H1 (cell line): ENCODE data around the gene FTSJ3. TPM values are rescaled to one million over a fixed set of nuclear protein-coding genes. Genes with fewer than 3 reads are reported as not detected.
"Not testable (repeated sequence)": the region's sequence is repeated elsewhere in the genome, so short reads cannot be mapped to it uniquely, and the experiment has no call there.

ENCODE experiments used
- CTCF ChIA-PET: fragments of 300-600 bp; sonication (Branson Sonifier 250); formaldehyde crosslinking; loops from one replicate; lab custom pipeline; 2021; ENCODE audit not compliant: partially characterized antibody; lab: Charles Lee
- POLR2A ChIA-PET: fragments of 300-600 bp; sonication (Branson Sonifier 250); formaldehyde crosslinking; loops from one replicate; lab custom pipeline; 2021; ENCODE audit warnings: inconsistent platforms; ENCODE audit not compliant: partially characterized antibody; lab: Charles Lee
- DNase-seq, 2 experiments: peaks; one replicate each; pipeline versions ENCODE4 v3.0.0 to v3.0.0-alpha.2; 2010 to 2022; ENCODE audit warnings: low spot score in 2 of 2, low read depth in 1 of 2, mixed read lengths in 1 of 2
- FAIRE-seq: peaks from 2 replicates; lab custom pipeline; 2011; peaks lifted over from hg19 to GRCh38; lab: Jason Lieb, UNC
- H2AFZ ChIP-seq: 2 replicates; pipeline ENCODE4 v1.8.1; 2012; ENCODE audit warnings: low read length, inconsistent platforms
- H2AK5ac ChIP-seq: 2 replicates; pipeline ENCODE4 v1.6.1; 2013; ENCODE audit warnings: low read depth, low read length
- H2BK120ac ChIP-seq: replicated peaks from 2 replicates; pipeline ENCODE3; 2013; ENCODE audit warnings: low read depth, low read length, inconsistent platforms
- H2BK12ac ChIP-seq: 2 replicates; pipeline ENCODE4 v1.6.1; 2013; ENCODE audit warnings: low read depth, low read length
- H2BK15ac ChIP-seq: 2 replicates; pipeline ENCODE4 v1.6.1; 2013; ENCODE audit warnings: low read length
- H2BK20ac ChIP-seq: 2 replicates; pipeline ENCODE4 v1.6.1; 2013; ENCODE audit warnings: low read length
- H2BK5ac ChIP-seq: 2 replicates; pipeline ENCODE4 v1.6.1; 2013; ENCODE audit warnings: low read depth, low read length
- H3K14ac ChIP-seq: 2 replicates; pipeline ENCODE4 v1.6.1; 2013; ENCODE audit warnings: inconsistent platforms; ENCODE audit not compliant: insufficient read length
- H3K18ac ChIP-seq: 2 replicates; pipeline ENCODE4 v1.6.1; 2013; ENCODE audit warnings: low read length; ENCODE audit errors: extremely low read depth
- H3K23ac ChIP-seq: 2 replicates; pipeline ENCODE4 v1.6.1; 2013; ENCODE audit warnings: inconsistent platforms; ENCODE audit not compliant: insufficient read length
- H3K23me2 ChIP-seq: 2 replicates; pipeline ENCODE4 v1.6.1; 2013; ENCODE audit warnings: low read depth, low read length
- H3K27ac ChIP-seq: 2 replicates; pipeline ENCODE4 v1.6.1; 2011; ENCODE audit warnings: low read depth, low read length, inconsistent platforms
- H3K27me3 ChIP-seq, 4 experiments: replicated peaks in 1 of 4; 1 replicate in 1 of 4; 2 replicates in 3 of 4; pipeline versions ENCODE4 v1.6.1 to v1.8.1; 2011 to 2013; ENCODE audit warnings: low read length in 3 of 4, mild to moderate bottlenecking in 3 of 4, inconsistent platforms in 2 of 4, mixed read lengths in 2 of 4, moderate library complexity in 1 of 4; ENCODE audit not compliant: control insufficient read depth in 3 of 4, insufficient read depth in 3 of 4; ENCODE audit errors: extremely low read depth in 1 of 4
- H3K36me3 ChIP-seq, 4 experiments: 2 replicates each; pipeline versions ENCODE4 v1.6.1 to v1.8.1; 2011 to 2013; ENCODE audit warnings: mild to moderate bottlenecking in 4 of 4, low read length in 3 of 4, moderate library complexity in 2 of 4, control low read depth in 1 of 4, inconsistent platforms in 1 of 4; ENCODE audit not compliant: insufficient read depth in 4 of 4, control insufficient read depth in 2 of 4
- H3K4ac ChIP-seq: replicated peaks from 2 replicates; pipeline ENCODE3; 2013; ENCODE audit warnings: low read length, low read depth, mixed read lengths, inconsistent platforms; ENCODE audit not compliant: insufficient read length
- H3K4me1 ChIP-seq, 4 experiments: replicated peaks in 1 of 4; 1 replicate in 1 of 4; 2 replicates in 3 of 4; pipeline versions ENCODE4 v1.6.1 to v1.8.1; 2011 to 2013; ENCODE audit warnings: low read length in 3 of 4, inconsistent platforms in 2 of 4, mixed read lengths in 1 of 4; ENCODE audit not compliant: insufficient read depth in 4 of 4, control insufficient read depth in 3 of 4
- H3K4me2 ChIP-seq, 2 experiments: 2 replicates each; pipeline versions ENCODE4 v1.6.1 to v1.8.1; 2011 to 2013; ENCODE audit warnings: low read depth in 2 of 2, low read length in 2 of 2, control low read depth in 1 of 2, inconsistent platforms in 1 of 2, mild to moderate bottlenecking in 1 of 2; ENCODE audit not compliant: insufficient read depth in 1 of 2
- H3K4me3 ChIP-seq, 4 experiments: fragments of 200-600, 300-600 bp in 1 of 4; sonication (generic), shearing (Covaris generic), sonication (Bioruptor Twin) in 1 of 4; 2 replicates each; pipeline versions ENCODE4 v1.5.1 to v1.8.1; 2011 to 2016; ENCODE audit warnings: low read length in 4 of 4, low read depth in 3 of 4, control low read depth in 2 of 4, inconsistent platforms in 2 of 4, mild to moderate bottlenecking in 2 of 4, mixed read lengths in 1 of 4, moderate library complexity in 1 of 4; ENCODE audit not compliant: insufficient read depth in 2 of 4; ENCODE audit errors: extremely low read depth in 1 of 4
- H3K56ac ChIP-seq: replicated peaks from 2 replicates; pipeline ENCODE3; 2013; ENCODE audit warnings: low read depth, mild to moderate bottlenecking, mixed read lengths, low read length, inconsistent platforms; ENCODE audit not compliant: insufficient read length
- H3K79me1 ChIP-seq: 2 replicates; pipeline ENCODE4 v1.6.1; 2013; ENCODE audit warnings: low read depth, low read length, control low read depth
- H3K79me2 ChIP-seq, 2 experiments: 2 replicates each; pipeline versions ENCODE4 v1.6.1 to v1.8.1; 2012 to 2013; ENCODE audit warnings: low read length in 2 of 2, mild to moderate bottlenecking in 2 of 2, inconsistent platforms in 1 of 2; ENCODE audit not compliant: insufficient read depth in 2 of 2, control insufficient read depth in 1 of 2
- H3K9ac ChIP-seq, 4 experiments: replicated peaks in 1 of 4; 1 replicate in 1 of 4; 2 replicates in 3 of 4; pipeline versions ENCODE4 v1.6.1 to v1.8.1; 2011 to 2013; ENCODE audit warnings: low read depth in 3 of 4, low read length in 3 of 4, control low read depth in 2 of 4, mild to moderate bottlenecking in 2 of 4, moderate library complexity in 2 of 4, inconsistent platforms in 1 of 4; ENCODE audit errors: extremely low read depth in 1 of 4
- H3K9me3 ChIP-seq, 2 experiments: 2 replicates each; pipeline versions ENCODE4 v1.6.1 to v1.8.1; 2012 to 2013; ENCODE audit warnings: mild to moderate bottlenecking in 2 of 2, moderate library complexity in 2 of 2, control low read depth in 1 of 2, inconsistent platforms in 1 of 2, low read depth in 1 of 2, low read length in 1 of 2, mixed read lengths in 1 of 2; ENCODE audit not compliant: insufficient read depth in 2 of 2
- H4K20me1 ChIP-seq, 2 experiments: replicated peaks in 1 of 2; 2 replicates each; pipeline versions ENCODE3 to v1.8.1; 2011 to 2013; ENCODE audit warnings: inconsistent platforms in 2 of 2, low read length in 2 of 2, mild to moderate bottlenecking in 1 of 2; ENCODE audit not compliant: insufficient read depth in 2 of 2, control insufficient read depth in 1 of 2
- H4K5ac ChIP-seq: 2 replicates; pipeline ENCODE4 v1.6.1; 2013; ENCODE audit warnings: low read length, low read depth, mixed read lengths, inconsistent platforms; ENCODE audit not compliant: insufficient read length
- H4K8ac ChIP-seq: 2 replicates; pipeline ENCODE4 v1.8.0; 2013; ENCODE audit warnings: mild to moderate bottlenecking, moderate library complexity, low read length, inconsistent platforms; ENCODE audit not compliant: insufficient read depth; ENCODE audit errors: extremely low read depth
- H4K91ac ChIP-seq: replicated peaks from 2 replicates; pipeline ENCODE3; 2013; ENCODE audit warnings: low read length, mixed read lengths, inconsistent platforms; ENCODE audit not compliant: insufficient read length
- whole genome bisulfite sequencing, 2 experiments: shearing (Covaris generic) in 1 of 2; methylation state at CpG; one replicate each; pipeline versions ENCODE4 v1.1.6 to v1.1.7; 2013 to 2015; ENCODE audit warnings: low lambda C conversion rate in 2 of 2, mixed read lengths in 2 of 2, inconsistent platforms in 1 of 2, low coverage in 1 of 2, missing lambda C conversion rate in 1 of 2; ENCODE audit not compliant: insufficient replicate concordance in 2 of 2, insufficient coverage in 1 of 2, insufficient read length in 1 of 2; ENCODE audit errors: extremely low coverage in 1 of 2, missing lambda C conversion rate in 1 of 2; 5-methylcytosine and 5-hydroxymethylcytosine counted together
- polyA plus RNA-seq, 7 experiments: library from polyadenylated mRNA; depleted of rRNA in 3 of 7; stranded (reverse) in 5 of 7; unstranded in 2 of 7; fragments of >200 nt in 5 of 7; fragments of 200-250 nt in 2 of 7; gene quantifications; 1 replicate in 5 of 7; 2 replicates in 1 of 7; 4 replicates in 1 of 7; pipeline versions ENCODE4 v1.2.1 to v1.2.3, GENCODE V29; 2011 to 2013; ENCODE audit warnings: missing spikeins in 2 of 7, mixed read lengths in 2 of 7
- total RNA-seq: library from RNA; stranded (reverse); fragmentation: NEBNext Ultra II Directional; extraction: Animal tissue kit (Norgen Biotek cat#: 25700); gene quantifications from 2 replicates; pipeline ENCODE4 v1.2.1, GENCODE V29; 2021

Gene FTSJ3
- total and polyA plus RNA-seq, 2 of the 8 experiments (the other 6 are each of a cell fraction or from before 2014, with no cell fraction given), result 42.7 to 77.2 TPM

DNA sequence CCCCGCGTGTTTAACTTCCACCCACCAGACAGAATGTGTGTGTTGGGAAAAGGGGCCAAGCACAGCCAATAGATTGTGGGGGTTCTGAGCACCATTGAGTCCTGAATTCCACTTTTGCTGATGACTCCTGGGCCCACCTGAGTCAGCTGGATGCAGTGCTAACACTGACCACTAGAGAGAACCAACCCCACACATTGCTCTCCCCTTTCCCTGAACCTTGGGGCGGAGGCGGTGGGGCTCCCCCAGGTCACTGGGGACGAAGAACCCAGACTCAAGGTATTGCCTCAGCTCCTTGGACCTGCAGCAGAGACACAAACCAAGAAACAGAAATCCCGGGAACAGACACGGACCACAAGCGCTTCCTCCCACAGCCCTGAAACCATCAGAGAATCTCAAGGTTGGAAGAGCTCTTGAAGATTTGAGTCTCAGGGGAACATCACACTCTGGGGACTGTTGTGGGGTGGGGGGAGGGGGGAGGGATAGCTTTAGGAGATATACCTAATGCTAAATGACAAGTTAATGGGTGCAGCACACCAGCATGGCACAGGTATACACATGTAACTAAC lies 46.7 kb upstream of the FTSJ3 start:
- H3K79me2 ChIP-seq, H3K4ac ChIP-seq, H3K9ac ChIP-seq, H2BK15ac ChIP-seq, H3K56ac ChIP-seq, H3K4me1 ChIP-seq, H4K91ac ChIP-seq, H3K4me3 ChIP-seq, DNase-seq, H3K27ac ChIP-seq, H2BK5ac ChIP-seq, H4K20me1 ChIP-seq, H3K36me3 ChIP-seq, H2BK12ac ChIP-seq, H3K27me3 ChIP-seq, H2AK5ac ChIP-seq, H3K23ac ChIP-seq, H3K9me3 ChIP-seq, H3K4me2 ChIP-seq, H4K8ac ChIP-seq, H3K18ac ChIP-seq, H3K23me2 ChIP-seq, H2BK120ac ChIP-seq, H3K14ac ChIP-seq, FAIRE-seq, H2AFZ ChIP-seq, H3K79me1 ChIP-seq, H2BK20ac ChIP-seq, H4K5ac ChIP-seq: not testable (repeated sequence)
- WGBS, 2 experiments, result 87% methylated on average over 6 of the region's 8 CpGs; no CpG with 5 or more reads in 1 of the 2 experiments
- CTCF ChIA-PET, result interaction anchor here (0.6 to 1.8 kb wide), 13 partner anchors 9 to 146 kb away, joined by 3 to 10 read pairs (median 4); partner anchors contain the start of gene CSHL1
- POLR2A ChIA-PET, result interaction anchor here (0.6 kb wide), 1 partner anchor 8 kb away, joined by 4 read pairs; no protein-coding TSS in a partner anchor

DNA sequence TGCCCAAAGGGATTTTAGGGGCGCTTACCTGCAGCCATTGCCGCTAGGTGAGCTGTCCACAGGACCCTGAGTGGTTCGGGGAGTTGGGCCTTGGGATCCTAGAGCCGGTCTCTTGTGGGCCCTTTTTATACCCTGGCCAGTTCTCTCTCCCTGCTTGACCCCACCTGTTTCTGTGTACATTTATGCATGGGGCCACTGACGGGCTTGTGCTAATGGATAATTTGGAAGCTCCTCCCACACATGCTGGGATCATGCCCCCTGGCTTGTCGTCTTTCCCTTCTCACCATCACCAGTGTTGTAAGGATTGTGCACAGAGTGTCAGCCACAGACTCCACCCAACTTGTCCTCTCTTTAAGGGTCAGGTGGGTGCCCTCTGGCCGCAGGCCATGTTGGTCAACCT lies 46.1 kb upstream of the FTSJ3 start, which contains the start of gene CSH2:
CSH2 (minus strand) TSS at position 101 of the 400 bp plus-strand sequence; CDS start at position 38, 63 bp downstream.
- H3K79me1 ChIP-seq, H2BK20ac ChIP-seq, H3K79me2 ChIP-seq, H3K9ac ChIP-seq, H3K23me2 ChIP-seq, POLR2A ChIA-PET, H3K4me2 ChIP-seq, H2AFZ ChIP-seq, H2AK5ac ChIP-seq, H3K56ac ChIP-seq, H4K91ac ChIP-seq, H4K8ac ChIP-seq, H3K18ac ChIP-seq, H3K4ac ChIP-seq, H4K20me1 ChIP-seq, H2BK120ac ChIP-seq, H2BK5ac ChIP-seq, H3K9me3 ChIP-seq, H3K4me3 ChIP-seq, H3K36me3 ChIP-seq, DNase-seq, H2BK12ac ChIP-seq, H4K5ac ChIP-seq, H3K27ac ChIP-seq, H3K23ac ChIP-seq, FAIRE-seq, H3K4me1 ChIP-seq, H3K27me3 ChIP-seq, H2BK15ac ChIP-seq, H3K14ac ChIP-seq: not testable (repeated sequence)
- CTCF ChIA-PET, result interaction anchor here (1.3 to 1.8 kb wide), 4 partner anchors 8 to 44 kb away, joined by 3 to 10 read pairs (median 6); no protein-coding TSS in a partner anchor
- 97% methylated on average over 4 of the region's 7 CpGs; no CpG with 5 or more reads in 1 of the 2 experiments for WGBS, 2 experiments
